GM12864 (cell line): Measurements from ENCODE around the gene MCU.

Source experiments
- DNase-seq: peaks from one replicate; pipeline ENCODE4 v3.0.0-alpha.2; 2011; ENCODE audit warnings: low read depth
- H3K4me3 ChIP-seq: 2 replicates; pipeline ENCODE4 v1.5.1; 2011; ENCODE audit warnings: mild to moderate bottlenecking, low read depth, low read length, control low read depth
- TF ChIP-seq, protein P1 (sequence below): IDR thresholded peaks from 2 replicates; pipeline ENCODE4 v1.5.1; 2011; ENCODE audit warnings: low read depth, mild to moderate bottlenecking, moderate library complexity, low read length, control low read depth, inconsistent platforms; ENCODE audit errors: missing control alignments

Gene MCU

GRCh38 chr10:72930276-72930675 is 238.3 kb downstream of the MCU start:
- no peak overlapping the region for H3K4me3 ChIP-seq
- TF ChIP-seq, protein P1, sequence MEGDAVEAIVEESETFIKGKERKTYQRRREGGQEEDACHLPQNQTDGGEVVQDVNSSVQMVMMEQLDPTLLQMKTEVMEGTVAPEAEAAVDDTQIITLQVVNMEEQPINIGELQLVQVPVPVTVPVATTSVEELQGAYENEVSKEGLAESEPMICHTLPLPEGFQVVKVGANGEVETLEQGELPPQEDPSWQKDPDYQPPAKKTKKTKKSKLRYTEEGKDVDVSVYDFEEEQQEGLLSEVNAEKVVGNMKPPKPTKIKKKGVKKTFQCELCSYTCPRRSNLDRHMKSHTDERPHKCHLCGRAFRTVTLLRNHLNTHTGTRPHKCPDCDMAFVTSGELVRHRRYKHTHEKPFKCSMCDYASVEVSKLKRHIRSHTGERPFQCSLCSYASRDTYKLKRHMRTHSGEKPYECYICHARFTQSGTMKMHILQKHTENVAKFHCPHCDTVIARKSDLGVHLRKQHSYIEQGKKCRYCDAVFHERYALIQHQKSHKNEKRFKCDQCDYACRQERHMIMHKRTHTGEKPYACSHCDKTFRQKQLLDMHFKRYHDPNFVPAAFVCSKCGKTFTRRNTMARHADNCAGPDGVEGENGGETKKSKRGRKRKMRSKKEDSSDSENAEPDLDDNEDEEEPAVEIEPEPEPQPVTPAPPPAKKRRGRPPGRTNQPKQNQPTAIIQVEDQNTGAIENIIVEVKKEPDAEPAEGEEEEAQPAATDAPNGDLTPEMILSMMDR = no peak
- DNase-seq = no peak

- DNase-seq = no peak
- TF ChIP-seq, protein P1 = no peak
- H3K4me3 ChIP-seq = no peak overlapping the region
These were observed 240.5 kb downstream of the MCU start for GRCh38 chr10:72932259-72933015.

DNA sequence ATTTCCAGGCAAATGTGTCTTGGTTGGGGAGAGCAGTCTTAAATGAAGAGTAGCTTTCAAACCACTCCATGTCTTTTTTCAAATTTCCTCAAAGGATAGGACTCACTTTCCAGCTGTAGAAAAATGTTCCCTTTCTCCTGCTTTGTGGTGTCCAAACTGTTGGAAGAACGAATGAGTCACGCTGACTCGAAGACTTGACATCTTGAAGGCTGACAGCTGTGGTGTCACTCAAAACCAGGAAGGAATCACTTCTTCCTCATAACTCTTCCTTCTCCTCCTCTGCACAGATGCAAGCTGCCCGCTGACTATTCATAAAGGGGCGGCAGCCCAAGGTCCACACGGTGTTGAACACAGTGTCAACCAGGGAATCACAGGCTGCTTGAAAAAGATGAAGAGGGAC is 243.4 kb downstream of the MCU start:
- H3K4me3 ChIP-seq = no peak overlapping the region
- no peak for DNase-seq
- TF ChIP-seq, protein P1 = no peak
